ENCODE results near the gene RAB7B.

The RAB7B gene

GRCh38 chr1:206035027-206035426 lies 31.8 kb upstream of the RAB7B start:
- TF ChIP-seq GATA1 (IDR thresholded peaks at IDR 0.05; ENCODE audit: low read depth, low read length): no peak
- no peak for TF ChIP-seq POLR2A (IDR thresholded peaks at IDR 0.05; ENCODE audit: low read length)
- DNase-seq: no peak

- DNase-seq: no peak
- TF ChIP-seq POLR2A (IDR thresholded peaks at IDR 0.05; ENCODE audit: low read length): no peak
- TF ChIP-seq GATA1 (IDR thresholded peaks at IDR 0.05; ENCODE audit: low read depth, low read length): no peak
These were observed 29.4 kb upstream of the RAB7B start for GRCh38 chr1:206032380-206033140.

DNA sequence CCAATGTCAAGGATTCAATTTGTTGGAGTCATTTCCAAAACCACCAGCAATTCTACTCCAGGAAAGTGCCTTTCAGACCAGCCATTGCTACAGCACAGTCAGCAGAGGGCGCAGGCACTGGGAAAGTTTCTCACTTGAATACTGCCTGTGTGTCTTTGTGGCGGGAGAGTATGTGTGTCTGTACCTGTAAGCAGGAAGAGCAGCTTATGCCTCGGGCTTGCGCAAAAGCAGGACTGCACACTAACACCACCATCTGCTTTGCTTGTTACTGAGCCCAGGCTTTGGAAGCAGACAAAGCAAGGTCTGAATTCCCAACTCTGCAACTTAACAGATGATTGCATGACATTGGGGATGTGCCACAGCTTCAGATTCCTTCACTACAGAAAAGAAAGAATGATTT lies 27.5 kb upstream of the RAB7B start:
- TF ChIP-seq POLR2A (IDR thresholded peaks at IDR 0.05; ENCODE audit: low read length) (no peak), GATA1 (IDR thresholded peaks at IDR 0.05; ENCODE audit: low read depth, low read length) (no peak)
- DNase-seq: peak; percentile 74 to 77

GRCh38 chr1:206030191-206030590 lies 27.0 kb upstream of the RAB7B start:
- peak; percentile 40 to 64 for DNase-seq
- TF ChIP-seq POLR2A (IDR thresholded peaks at IDR 0.05; ENCODE audit: low read length): no peak
- TF ChIP-seq GATA1 (IDR thresholded peaks at IDR 0.05; ENCODE audit: low read depth, low read length): no peak

DNA sequence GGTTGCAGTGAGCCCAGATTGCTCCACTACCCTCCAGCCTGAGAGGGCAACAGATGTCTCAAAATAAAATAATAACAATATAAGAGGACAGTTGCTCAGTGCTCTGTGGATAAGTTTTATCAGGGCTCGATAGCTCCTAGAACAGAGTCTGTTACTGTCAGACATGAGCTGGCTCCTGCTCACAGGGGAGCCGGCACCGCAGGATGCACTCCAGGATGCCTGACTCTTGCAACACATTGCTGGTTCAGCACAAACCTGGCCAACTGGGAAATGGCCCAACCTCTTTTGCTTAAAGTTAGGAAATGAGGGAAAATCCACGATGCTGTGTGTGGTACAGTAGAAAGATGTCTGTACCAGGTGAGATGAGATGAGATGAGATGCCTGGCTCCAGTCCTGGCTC lies 26.3 kb upstream of the RAB7B start:
- DNase-seq: peak in 1 of 2 experiments; percentile 19
- TF ChIP-seq POLR2A (IDR thresholded peaks at IDR 0.05; ENCODE audit: low read length) (no peak), GATA1 (IDR thresholded peaks at IDR 0.05; ENCODE audit: low read depth, low read length) (no peak)

- DNase-seq: no peak
- TF ChIP-seq GATA1 (IDR thresholded peaks at IDR 0.05; ENCODE audit: low read depth, low read length) (no peak), POLR2A (IDR thresholded peaks at IDR 0.05; ENCODE audit: low read length) (no peak)
These were observed 22.2 kb upstream of the RAB7B start for GRCh38 chr1:206025283-206025820.

DNA sequence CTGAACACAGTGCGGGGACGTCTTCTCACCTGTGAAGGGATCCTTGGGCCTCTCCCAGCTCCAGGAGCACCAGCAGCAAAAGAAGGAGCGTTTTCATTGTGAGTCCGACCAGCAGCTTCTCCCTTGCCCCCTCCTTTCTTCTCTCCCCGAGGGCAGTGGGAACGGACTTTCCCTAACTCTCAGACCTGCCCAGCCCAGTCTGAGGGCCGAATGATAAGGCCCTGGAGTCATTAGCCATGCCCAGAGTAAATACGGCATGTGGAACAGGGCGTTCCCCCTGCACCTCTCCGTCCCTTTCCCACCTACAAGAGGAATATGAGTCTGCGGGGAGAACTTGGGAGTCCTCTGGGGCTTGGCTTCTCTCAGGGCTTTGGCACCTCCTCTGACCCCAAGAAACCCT lies 20.5 kb upstream of the RAB7B start, which contains the start of gene CTSE:
TSS of gene CTSE (minus strand) at position 201 of the 400 bp plus-strand sequence. CDS start at position 97, 104 bp downstream.
- peak; percentile 20 to 28 for DNase-seq
- TF ChIP-seq POLR2A (IDR thresholded peaks at IDR 0.05; ENCODE audit: low read length): no peak
- TF ChIP-seq GATA1 (IDR thresholded peaks at IDR 0.05; ENCODE audit: low read depth, low read length): no peak

- TF ChIP-seq GATA1 (IDR thresholded peaks at IDR 0.05; ENCODE audit: low read depth, low read length) (no peak), POLR2A (IDR thresholded peaks at IDR 0.05; ENCODE audit: low read length) (no peak)
- DNase-seq: no peak
These were observed 19.6 kb upstream of the RAB7B start for GRCh38 chr1:206022766-206023165.

- peak; percentile 48 to 75 for DNase-seq
- no peak for TF ChIP-seq POLR2A (IDR thresholded peaks at IDR 0.05; ENCODE audit: low read length)
- no peak for TF ChIP-seq GATA1 (IDR thresholded peaks at IDR 0.05; ENCODE audit: low read depth, low read length)
These were observed 18.6 kb upstream of the RAB7B start for GRCh38 chr1:206021626-206022365.

GRCh38 chr1:206021008-206021625 lies 17.9 kb upstream of the RAB7B start:
- DNase-seq: peak; percentile 65 to 86
- no peak for TF ChIP-seq GATA1 (IDR thresholded peaks at IDR 0.05; ENCODE audit: low read depth, low read length)
- TF ChIP-seq POLR2A (IDR thresholded peaks at IDR 0.05; ENCODE audit: low read length): no peak

- TF ChIP-seq POLR2A (IDR thresholded peaks at IDR 0.05; ENCODE audit: low read length): no peak
- TF ChIP-seq GATA1 (IDR thresholded peaks at IDR 0.05; ENCODE audit: low read depth, low read length): no peak
- DNase-seq: peak; percentile 20 to 26
These were observed 17.3 kb upstream of the RAB7B start for GRCh38 chr1:206020393-206021007.

GRCh38 chr1:206015071-206015470 lies 11.9 kb upstream of the RAB7B start:
- TF ChIP-seq GATA1 (IDR thresholded peaks at IDR 0.05; ENCODE audit: low read depth, low read length) (no peak), POLR2A (IDR thresholded peaks at IDR 0.05; ENCODE audit: low read length) (no peak)
- DNase-seq: no peak

- TF ChIP-seq GATA1 (IDR thresholded peaks at IDR 0.05; ENCODE audit: low read depth, low read length) (no peak), POLR2A (IDR thresholded peaks at IDR 0.05; ENCODE audit: low read length) (no peak)
- no peak for DNase-seq
These were observed 11.4 kb upstream of the RAB7B start for GRCh38 chr1:206014601-206015000.
